ENCODE data around the gene PEX3.
"Not testable (repeated sequence)": the region's sequence is repeated elsewhere in the genome, so short reads cannot be mapped to it uniquely, and the experiment has no call there.

The PEX3 gene

DNA sequence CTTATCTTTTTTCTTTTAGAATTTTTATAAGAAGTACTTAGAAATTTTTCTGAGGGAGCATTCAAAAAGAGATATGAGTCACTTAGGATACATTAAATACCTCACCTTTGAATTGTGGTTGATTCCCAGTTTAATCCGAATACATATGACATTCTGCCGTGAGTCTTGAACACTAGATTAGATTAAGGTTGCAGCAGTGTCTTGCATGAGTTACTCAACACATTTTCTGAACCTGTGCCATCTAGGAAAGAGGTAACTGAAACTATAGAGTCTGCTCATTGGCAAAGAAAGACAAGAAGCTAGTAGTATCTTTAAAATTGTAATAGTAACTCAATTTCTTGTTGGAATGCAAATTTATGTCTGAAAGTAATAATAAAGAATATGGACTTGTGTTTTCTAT, 14.9 kb downstream of the PEX3 start:
- H3K4me1 ChIP-seq (ENCODE audit: insufficient read depth, low read length, severe bottlenecking) = no peaks in the 10 kb centered on the region
- H3F3A ChIP-seq (ENCODE audit: insufficient read depth, low read length) = no peaks in the 10 kb centered on the region; the same call in 1 of the 2 replicates
- no peak overlapping the region for H3K27ac ChIP-seq (ENCODE audit: low read depth, low read length, poor library complexity, severe bottlenecking)
- H3K4me3 ChIP-seq (ENCODE audit: low read depth, low read length, poor library complexity, severe bottlenecking) = no peak overlapping the region
- H3K9me3 ChIP-seq (ENCODE audit: low read length) = no peaks in the 10 kb centered on the region
- no peaks in the 10 kb centered on the region for H4K20me1 ChIP-seq (ENCODE audit: insufficient read depth, low read length)
- TF ChIP-seq, protein P1, sequence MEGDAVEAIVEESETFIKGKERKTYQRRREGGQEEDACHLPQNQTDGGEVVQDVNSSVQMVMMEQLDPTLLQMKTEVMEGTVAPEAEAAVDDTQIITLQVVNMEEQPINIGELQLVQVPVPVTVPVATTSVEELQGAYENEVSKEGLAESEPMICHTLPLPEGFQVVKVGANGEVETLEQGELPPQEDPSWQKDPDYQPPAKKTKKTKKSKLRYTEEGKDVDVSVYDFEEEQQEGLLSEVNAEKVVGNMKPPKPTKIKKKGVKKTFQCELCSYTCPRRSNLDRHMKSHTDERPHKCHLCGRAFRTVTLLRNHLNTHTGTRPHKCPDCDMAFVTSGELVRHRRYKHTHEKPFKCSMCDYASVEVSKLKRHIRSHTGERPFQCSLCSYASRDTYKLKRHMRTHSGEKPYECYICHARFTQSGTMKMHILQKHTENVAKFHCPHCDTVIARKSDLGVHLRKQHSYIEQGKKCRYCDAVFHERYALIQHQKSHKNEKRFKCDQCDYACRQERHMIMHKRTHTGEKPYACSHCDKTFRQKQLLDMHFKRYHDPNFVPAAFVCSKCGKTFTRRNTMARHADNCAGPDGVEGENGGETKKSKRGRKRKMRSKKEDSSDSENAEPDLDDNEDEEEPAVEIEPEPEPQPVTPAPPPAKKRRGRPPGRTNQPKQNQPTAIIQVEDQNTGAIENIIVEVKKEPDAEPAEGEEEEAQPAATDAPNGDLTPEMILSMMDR (IDR thresholded peaks at IDR 0.05; ENCODE audit: low read length) = no peak
- TF ChIP-seq EZH2 (IDR thresholded peaks at IDR 0.05; ENCODE audit: borderline replicate concordance, low read length) = no peak
- no peaks in the 10 kb centered on the region for H3K27me3 ChIP-seq (ENCODE audit: insufficient read depth, low read length)
- no peaks in the 10 kb centered on the region for H3K79me2 ChIP-seq (ENCODE audit: insufficient read depth, low read length)
- no peak overlapping the region for H3K9ac ChIP-seq (ENCODE audit: low read length)
- no peak overlapping the region for H3K4me2 ChIP-seq (ENCODE audit: low read length)
- no peaks in the 10 kb centered on the region for H3K9me2 ChIP-seq (ENCODE audit: low read depth, low read length)
- H2AFZ ChIP-seq (ENCODE audit: low read length) = no peak overlapping the region
- peaks cover 17% of the 10 kb centered on the region; the same call in 1 of the 2 replicates for H3K36me3 ChIP-seq (ENCODE audit: insufficient read depth, low read length)

DNA sequence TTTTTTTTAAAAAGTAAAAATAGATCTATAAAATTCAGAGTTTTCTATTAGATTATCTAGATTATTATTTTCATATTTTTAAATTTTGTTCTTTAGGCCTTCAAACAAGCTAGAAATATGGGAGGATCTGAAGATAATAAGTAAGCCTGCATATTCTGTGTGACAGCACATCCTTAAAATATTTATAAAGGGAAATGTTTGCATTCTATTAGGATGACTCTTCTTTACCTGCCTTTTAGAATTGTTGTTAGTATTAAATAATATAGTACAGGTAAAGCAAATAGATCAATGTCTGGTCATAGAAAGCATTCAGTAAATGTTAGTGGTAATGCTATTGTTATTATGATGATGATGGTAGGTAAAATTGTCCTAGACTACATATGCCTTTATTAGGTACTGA, 17.4 kb downstream of the PEX3 start:
- no peak overlapping the region for H3K27ac ChIP-seq (ENCODE audit: low read depth, low read length, poor library complexity, severe bottlenecking)
- TF ChIP-seq, protein P1 (IDR thresholded peaks at IDR 0.05; ENCODE audit: low read length) = no peak
- TF ChIP-seq EZH2 (IDR thresholded peaks at IDR 0.05; ENCODE audit: borderline replicate concordance, low read length) = no peak
- H3K36me3 ChIP-seq (ENCODE audit: insufficient read depth, low read length) = peaks cover 25% of the 10 kb centered on the region
- no peak overlapping the region for H2AFZ ChIP-seq (ENCODE audit: low read length)
- H3K4me2 ChIP-seq (ENCODE audit: low read length) = no peak overlapping the region
- H3K9ac ChIP-seq (ENCODE audit: low read length) = no peak overlapping the region
- H3K4me3 ChIP-seq (ENCODE audit: low read depth, low read length, poor library complexity, severe bottlenecking) = no peak overlapping the region
- H4K20me1 ChIP-seq (ENCODE audit: insufficient read depth, low read length) = no peaks in the 10 kb centered on the region
- H3K79me2 ChIP-seq (ENCODE audit: insufficient read depth, low read length) = no peaks in the 10 kb centered on the region
- H3K27me3 ChIP-seq (ENCODE audit: insufficient read depth, low read length) = no peaks in the 10 kb centered on the region
- H3F3A ChIP-seq (ENCODE audit: insufficient read depth, low read length) = no peaks in the 10 kb centered on the region
- H3K9me3 ChIP-seq (ENCODE audit: low read length) = no peaks in the 10 kb centered on the region
- no peaks in the 10 kb centered on the region for H3K9me2 ChIP-seq (ENCODE audit: low read depth, low read length)
- H3K4me1 ChIP-seq (ENCODE audit: insufficient read depth, low read length, severe bottlenecking) = no peaks in the 10 kb centered on the region

DNA sequence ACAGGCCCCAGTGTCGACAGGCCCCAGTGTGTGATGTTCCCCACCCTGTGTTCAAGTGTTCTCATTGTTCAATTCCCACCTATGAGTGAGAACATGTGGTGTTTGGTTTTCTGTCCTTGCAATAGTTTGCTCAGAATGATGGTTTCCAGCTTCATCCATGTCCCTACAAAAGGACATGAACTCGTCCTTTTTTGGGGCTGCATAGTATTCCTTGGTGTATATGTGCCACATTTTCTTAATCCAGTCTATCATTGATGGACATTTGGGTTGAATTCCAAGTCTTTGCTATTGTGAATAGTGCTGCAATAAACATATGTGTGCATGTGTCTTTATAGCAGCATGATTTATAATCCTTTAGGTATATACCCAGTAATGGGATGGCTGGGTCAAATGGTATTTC, 18.2 kb downstream of the PEX3 start:
- H3K9me2 ChIP-seq (ENCODE audit: low read depth, low read length); H4K20me1 ChIP-seq (ENCODE audit: insufficient read depth, low read length); H3K4me1 ChIP-seq (ENCODE audit: insufficient read depth, low read length, severe bottlenecking); H3K4me3 ChIP-seq (ENCODE audit: low read depth, low read length, poor library complexity, severe bottlenecking); H3F3A ChIP-seq (ENCODE audit: insufficient read depth, low read length); H3K27me3 ChIP-seq (ENCODE audit: insufficient read depth, low read length); H3K9me3 ChIP-seq (ENCODE audit: low read length); H3K27ac ChIP-seq (ENCODE audit: low read depth, low read length, poor library complexity, severe bottlenecking); H3K4me2 ChIP-seq (ENCODE audit: low read length); H2AFZ ChIP-seq (ENCODE audit: low read length); H3K9ac ChIP-seq (ENCODE audit: low read length); H3K79me2 ChIP-seq (ENCODE audit: insufficient read depth, low read length): not testable (repeated sequence)
- peaks cover 26% of the 10 kb centered on the region for H3K36me3 ChIP-seq (ENCODE audit: insufficient read depth, low read length)

DNA sequence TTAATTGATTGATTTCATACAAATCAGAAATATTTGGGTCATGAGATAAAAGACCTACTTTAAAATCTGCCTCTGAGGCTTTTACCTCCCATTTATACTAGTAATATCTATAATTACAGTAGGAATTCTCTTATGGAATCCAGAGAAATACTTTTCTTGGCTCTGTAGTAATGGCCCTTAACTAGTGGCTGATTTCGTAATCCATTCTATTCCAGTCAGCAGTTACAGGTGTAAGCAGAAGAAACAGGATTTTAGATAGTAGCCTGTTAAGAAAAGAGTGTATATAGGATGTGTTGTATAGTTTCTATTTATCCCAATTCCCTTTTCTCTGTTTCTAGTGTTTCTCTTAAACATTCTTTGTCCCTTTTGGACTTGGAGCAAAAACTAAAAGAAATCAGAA, 21.2 kb downstream of the PEX3 start:
- no peaks in the 10 kb centered on the region for H3F3A ChIP-seq (ENCODE audit: insufficient read depth, low read length)
- H3K27me3 ChIP-seq (ENCODE audit: insufficient read depth, low read length) = no peaks in the 10 kb centered on the region
- no peaks in the 10 kb centered on the region for H3K9me3 ChIP-seq (ENCODE audit: low read length)
- H2AFZ ChIP-seq (ENCODE audit: low read length) = no peak overlapping the region
- no peaks in the 10 kb centered on the region for H3K4me1 ChIP-seq (ENCODE audit: insufficient read depth, low read length, severe bottlenecking)
- H3K27ac ChIP-seq (ENCODE audit: low read depth, low read length, poor library complexity, severe bottlenecking) = no peak overlapping the region
- H3K9me2 ChIP-seq (ENCODE audit: low read depth, low read length) = no peaks in the 10 kb centered on the region
- no peaks in the 10 kb centered on the region for H3K79me2 ChIP-seq (ENCODE audit: insufficient read depth, low read length)
- TF ChIP-seq, protein P1 (IDR thresholded peaks at IDR 0.05; ENCODE audit: low read length) = no peak
- no peak for TF ChIP-seq EZH2 (IDR thresholded peaks at IDR 0.05; ENCODE audit: borderline replicate concordance, low read length)
- H3K36me3 ChIP-seq (ENCODE audit: insufficient read depth, low read length) = peaks cover 38% of the 10 kb centered on the region
- no peak overlapping the region for H3K4me2 ChIP-seq (ENCODE audit: low read length)
- H4K20me1 ChIP-seq (ENCODE audit: insufficient read depth, low read length) = no peaks in the 10 kb centered on the region
- H3K9ac ChIP-seq (ENCODE audit: low read length) = no peak overlapping the region
- no peak overlapping the region for H3K4me3 ChIP-seq (ENCODE audit: low read depth, low read length, poor library complexity, severe bottlenecking)

All from OCI-LY1 (cell line).